Measurements from ENCODE around the gene CNBD2.

- no peak for TF ChIP-seq POLR2A (IDR thresholded peaks at IDR 0.05)
- TF ChIP-seq, protein P1, sequence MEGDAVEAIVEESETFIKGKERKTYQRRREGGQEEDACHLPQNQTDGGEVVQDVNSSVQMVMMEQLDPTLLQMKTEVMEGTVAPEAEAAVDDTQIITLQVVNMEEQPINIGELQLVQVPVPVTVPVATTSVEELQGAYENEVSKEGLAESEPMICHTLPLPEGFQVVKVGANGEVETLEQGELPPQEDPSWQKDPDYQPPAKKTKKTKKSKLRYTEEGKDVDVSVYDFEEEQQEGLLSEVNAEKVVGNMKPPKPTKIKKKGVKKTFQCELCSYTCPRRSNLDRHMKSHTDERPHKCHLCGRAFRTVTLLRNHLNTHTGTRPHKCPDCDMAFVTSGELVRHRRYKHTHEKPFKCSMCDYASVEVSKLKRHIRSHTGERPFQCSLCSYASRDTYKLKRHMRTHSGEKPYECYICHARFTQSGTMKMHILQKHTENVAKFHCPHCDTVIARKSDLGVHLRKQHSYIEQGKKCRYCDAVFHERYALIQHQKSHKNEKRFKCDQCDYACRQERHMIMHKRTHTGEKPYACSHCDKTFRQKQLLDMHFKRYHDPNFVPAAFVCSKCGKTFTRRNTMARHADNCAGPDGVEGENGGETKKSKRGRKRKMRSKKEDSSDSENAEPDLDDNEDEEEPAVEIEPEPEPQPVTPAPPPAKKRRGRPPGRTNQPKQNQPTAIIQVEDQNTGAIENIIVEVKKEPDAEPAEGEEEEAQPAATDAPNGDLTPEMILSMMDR (IDR thresholded peaks at IDR 0.05 in 4 of 5, conservative IDR thresholded peaks at IDR 0.05 in 1 of 5) = no peak
Observed at GRCh38 chr20:36079486-36079885, 111.1 kb downstream of the CNBD2 start.

Data from gastrocnemius medialis (tissue), 4 donors.